Astrocyte of the spinal cord (primary cell): Measurements from ENCODE around the gene RAB18.

Source experiments
- DNase-seq: peaks from one replicate; pipeline ENCODE4 v3.0.0; 2011; ENCODE audit warnings: low read depth, low spot score
- H3K4me3 ChIP-seq: 2 replicates; pipeline ENCODE4 v1.5.1; 2011; ENCODE audit warnings: low read depth, mild to moderate bottlenecking, low read length, moderate library complexity
- CTCF ChIP-seq: IDR thresholded peaks from 2 replicates; pipeline ENCODE4 v1.5.1; 2012; ENCODE audit warnings: low read depth, mild to moderate bottlenecking, low read length, inconsistent platforms
- in situ Hi-C: cut with HindIII; loops from 2 replicates; pipeline ENCODE4 v1.10.0; 2017; ENCODE audit warnings: low sequenced_read_pairs

The RAB18 gene

GRCh38 chr10:27485368-27485767, 18.7 kb upstream of the RAB18 start:
- H3K4me3 ChIP-seq: no peak overlapping the region
- no peak for DNase-seq
- TF ChIP-seq CTCF: no peak
- in situ Hi-C loops: no loop called here

GRCh38 chr10:27485986-27486385, 18.1 kb upstream of the RAB18 start:
- DNase-seq: no peak
- no peak overlapping the region for H3K4me3 ChIP-seq
- no peak for TF ChIP-seq CTCF
- in situ Hi-C loops: no loop called here

GRCh38 chr10:27490807-27491206, 13.3 kb upstream of the RAB18 start:
- DNase-seq: no peak
- no peak overlapping the region for H3K4me3 ChIP-seq
- no peak for TF ChIP-seq CTCF
- in situ Hi-C loops: no loop called here

GRCh38 chr10:27494116-27494805, 9.8 kb upstream of the RAB18 start:
- H3K4me3 ChIP-seq: no peak overlapping the region
- TF ChIP-seq CTCF: no peak
- in situ Hi-C loops: no loop called here
- no peak for DNase-seq

- in situ Hi-C loops: no loop called here
- no peak for DNase-seq
- no peak for TF ChIP-seq CTCF
- H3K4me3 ChIP-seq: no peak overlapping the region
Observed at GRCh38 chr10:27496137-27496536, 8.0 kb upstream of the RAB18 start.

GRCh38 chr10:27500096-27500495, 4.0 kb upstream of the RAB18 start:
- no peak overlapping the region for H3K4me3 ChIP-seq
- TF ChIP-seq CTCF: no peak
- in situ Hi-C loops: no loop called here

More at GRCh38 chr10:27500096-27500495, 4.0 kb upstream of the RAB18 start:
- DNase-seq: no peak
